WERI-Rb-1 (cell line): ENCODE results near the gene PREX1.

Experiments used
- DNase-seq: peaks from one replicate; pipeline ENCODE4 v3.0.0-alpha.2; 2020
- H3K27ac ChIP-seq: fragments of 250-450 bp; sonication (Bioruptor Pico); 2 replicates; pipeline ENCODE4 v1.5.1; 2020; ENCODE audit warnings: mild to moderate bottlenecking, moderate library complexity
- H3K27me3 ChIP-seq: fragments of 250-450 bp; sonication (Bioruptor Pico); 2 replicates; pipeline ENCODE4 v1.5.1; 2021; ENCODE audit warnings: mild to moderate bottlenecking, low read depth, moderate library complexity; ENCODE audit not compliant: insufficient read depth, severe bottlenecking
- H3K36me3 ChIP-seq: fragments of 250-450 bp; sonication (Bioruptor Pico); 2 replicates; pipeline ENCODE4 v1.5.1; 2020; ENCODE audit warnings: mild to moderate bottlenecking, moderate library complexity
- H3K4me3 ChIP-seq: 2 replicates; pipeline ENCODE4 v1.5.1; 2011; ENCODE audit warnings: low read depth, mild to moderate bottlenecking, control low read depth, low read length
- H3K9me3 ChIP-seq: fragments of 250-450 bp; sonication (Bioruptor Pico); 2 replicates; pipeline ENCODE4 v1.5.1; 2021; ENCODE audit warnings: mild to moderate bottlenecking, moderate library complexity; ENCODE audit not compliant: severe bottlenecking
- CTCF ChIP-seq: IDR thresholded peaks from 2 replicates; pipeline ENCODE4 v1.5.1; 2011; ENCODE audit warnings: low read depth, mild to moderate bottlenecking, control low read depth, inconsistent platforms, low read length

The PREX1 gene

GRCh38 chr20:48686238-48687116, 141.3 kb downstream of the PREX1 start:
- 0 out of 2 replicates have a peak, but pooled peaks have one; percentile 8 for TF ChIP-seq CTCF
- Histone ChIP-seq H3K27me3 (no peaks in the 10 kb centered on the region), H3K4me3 (no peak overlapping the region; the same call in none of the 2 replicates), H3K36me3 (peaks cover 25% of the 10 kb centered on the region), H3K27ac (peak overlapping the region; percentile 75), H3K9me3 (no peaks in the 10 kb centered on the region)
- DNase-seq: peak; percentile 58

GRCh38 chr20:48685300-48685699, 142.5 kb downstream of the PREX1 start:
- no peaks in the 10 kb centered on the region for H3K9me3 ChIP-seq
- no peak for DNase-seq
- peak overlapping the region; percentile 75; the same call in 1 of the 2 replicates for H3K27ac ChIP-seq
- peaks cover 19% of the 10 kb centered on the region for H3K36me3 ChIP-seq
- H3K27me3 ChIP-seq: no peaks in the 10 kb centered on the region
- H3K4me3 ChIP-seq: no peak overlapping the region
- TF ChIP-seq CTCF: no peak

GRCh38 chr20:48684501-48685041, 143.2 kb downstream of the PREX1 start:
- Histone ChIP-seq H3K27me3 (no peaks in the 10 kb centered on the region), H3K4me3 (no peak overlapping the region), H3K9me3 (no peaks in the 10 kb centered on the region), H3K27ac (peak overlapping the region; percentile 88), H3K36me3 (peaks cover 22% of the 10 kb centered on the region)
- DNase-seq: no peak
- TF ChIP-seq CTCF: no peak

- TF ChIP-seq CTCF: no peak
- Histone ChIP-seq H3K4me3 (no peak overlapping the region), H3K27ac (peak overlapping the region; percentile 88), H3K36me3 (peaks cover 31% of the 10 kb centered on the region), H3K27me3 (no peaks in the 10 kb centered on the region), H3K9me3 (no peaks in the 10 kb centered on the region)
- peak; percentile 20 for DNase-seq
Measured at GRCh38 chr20:48683467-48684175, 144.2 kb downstream of the PREX1 start.

GRCh38 chr20:48682529-48683363, 145.1 kb downstream of the PREX1 start:
- TF ChIP-seq CTCF: no peak
- H3K4me3 ChIP-seq: peak overlapping the region; percentile 28
- peak overlapping the region; percentile 88 for H3K27ac ChIP-seq
- no peaks in the 10 kb centered on the region for H3K9me3 ChIP-seq
- DNase-seq: peak; percentile 96
- no peaks in the 10 kb centered on the region for H3K27me3 ChIP-seq
- H3K36me3 ChIP-seq: peaks cover 30% of the 10 kb centered on the region
